GM10248 (cell line): Measurements from ENCODE around the gene TINAGL1.

Experiments used
- CTCF ChIA-PET: fragments of 300-600 bp; sonication (Branson Sonifier 250); formaldehyde crosslinking; extraction: SDS; loops from one replicate; lab custom pipeline; 2021; ENCODE audit warnings: antibody characterized with exemption; lab: Yijun Ruan, JAX
- POLR2A ChIA-PET: fragments of 350-650 bp; sonication (Branson Sonifier 250); formaldehyde crosslinking; extraction: SDS; loops from one replicate; lab custom pipeline; 2020; ENCODE audit warnings: antibody characterized with exemption; lab: Yijun Ruan, JAX
- DNase-seq: peaks from one replicate; pipeline ENCODE4 v3.0.0; 2012; ENCODE audit errors: extremely low spot score
- TF ChIP-seq, protein P1 (sequence below): IDR thresholded peaks from 2 replicates; pipeline ENCODE4 v1.5.1; 2012; ENCODE audit warnings: mild to moderate bottlenecking, low read depth; ENCODE audit errors: extremely low read depth, missing control alignments, control extremely low read depth

TINAGL1 gene

DNA sequence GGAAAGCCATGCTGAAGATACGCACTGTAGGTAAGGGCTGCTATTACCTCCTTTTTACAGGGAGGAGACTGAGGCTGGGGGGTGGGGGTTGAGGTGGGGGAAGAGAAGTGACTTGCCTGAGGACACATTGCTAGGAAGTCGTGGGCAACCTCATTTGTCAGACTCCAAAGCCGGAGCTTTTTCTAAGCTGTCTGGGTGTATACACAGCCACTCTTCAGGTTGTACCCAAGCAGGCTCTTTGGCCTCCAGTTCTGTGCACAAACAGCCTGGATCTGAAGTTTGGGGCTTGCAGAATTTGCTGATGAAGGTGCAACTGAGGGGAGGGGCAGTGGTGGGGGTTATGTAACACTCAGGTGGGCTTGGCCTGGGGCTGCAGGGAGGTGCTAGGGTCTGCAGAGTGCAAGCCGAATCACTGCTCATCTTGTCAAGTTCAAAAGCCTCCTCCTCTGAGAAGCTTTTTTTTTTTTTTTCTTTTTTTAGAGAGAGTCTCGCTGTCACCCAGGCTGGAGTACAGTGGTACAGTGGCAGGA is 16.9 kb downstream of the TINAGL1 start:
- DNase-seq: no peak
- POLR2A ChIA-PET: no interaction called here
- TF ChIP-seq, protein P1, sequence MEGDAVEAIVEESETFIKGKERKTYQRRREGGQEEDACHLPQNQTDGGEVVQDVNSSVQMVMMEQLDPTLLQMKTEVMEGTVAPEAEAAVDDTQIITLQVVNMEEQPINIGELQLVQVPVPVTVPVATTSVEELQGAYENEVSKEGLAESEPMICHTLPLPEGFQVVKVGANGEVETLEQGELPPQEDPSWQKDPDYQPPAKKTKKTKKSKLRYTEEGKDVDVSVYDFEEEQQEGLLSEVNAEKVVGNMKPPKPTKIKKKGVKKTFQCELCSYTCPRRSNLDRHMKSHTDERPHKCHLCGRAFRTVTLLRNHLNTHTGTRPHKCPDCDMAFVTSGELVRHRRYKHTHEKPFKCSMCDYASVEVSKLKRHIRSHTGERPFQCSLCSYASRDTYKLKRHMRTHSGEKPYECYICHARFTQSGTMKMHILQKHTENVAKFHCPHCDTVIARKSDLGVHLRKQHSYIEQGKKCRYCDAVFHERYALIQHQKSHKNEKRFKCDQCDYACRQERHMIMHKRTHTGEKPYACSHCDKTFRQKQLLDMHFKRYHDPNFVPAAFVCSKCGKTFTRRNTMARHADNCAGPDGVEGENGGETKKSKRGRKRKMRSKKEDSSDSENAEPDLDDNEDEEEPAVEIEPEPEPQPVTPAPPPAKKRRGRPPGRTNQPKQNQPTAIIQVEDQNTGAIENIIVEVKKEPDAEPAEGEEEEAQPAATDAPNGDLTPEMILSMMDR: no peak
- CTCF ChIA-PET: interaction anchor here (0.6 to 4.8 kb wide), 13 partner anchors 10 to 198 kb away, joined by 3 to 38 read pairs (median 4); no protein-coding TSS in a partner anchor

- DNase-seq: peak; percentile 77
- CTCF ChIA-PET: interaction anchor here (0.6 to 4.8 kb wide), 17 partner anchors 9 to 411 kb away, joined by 3 to 38 read pairs (median 4); partner anchors contain the start of gene HCRTR1
- TF ChIP-seq, protein P1: peak; percentile 90
- POLR2A ChIA-PET: no interaction called here
These were observed 17.7 kb downstream of the TINAGL1 start for GRCh38 chr1:31593770-31594632.

DNA sequence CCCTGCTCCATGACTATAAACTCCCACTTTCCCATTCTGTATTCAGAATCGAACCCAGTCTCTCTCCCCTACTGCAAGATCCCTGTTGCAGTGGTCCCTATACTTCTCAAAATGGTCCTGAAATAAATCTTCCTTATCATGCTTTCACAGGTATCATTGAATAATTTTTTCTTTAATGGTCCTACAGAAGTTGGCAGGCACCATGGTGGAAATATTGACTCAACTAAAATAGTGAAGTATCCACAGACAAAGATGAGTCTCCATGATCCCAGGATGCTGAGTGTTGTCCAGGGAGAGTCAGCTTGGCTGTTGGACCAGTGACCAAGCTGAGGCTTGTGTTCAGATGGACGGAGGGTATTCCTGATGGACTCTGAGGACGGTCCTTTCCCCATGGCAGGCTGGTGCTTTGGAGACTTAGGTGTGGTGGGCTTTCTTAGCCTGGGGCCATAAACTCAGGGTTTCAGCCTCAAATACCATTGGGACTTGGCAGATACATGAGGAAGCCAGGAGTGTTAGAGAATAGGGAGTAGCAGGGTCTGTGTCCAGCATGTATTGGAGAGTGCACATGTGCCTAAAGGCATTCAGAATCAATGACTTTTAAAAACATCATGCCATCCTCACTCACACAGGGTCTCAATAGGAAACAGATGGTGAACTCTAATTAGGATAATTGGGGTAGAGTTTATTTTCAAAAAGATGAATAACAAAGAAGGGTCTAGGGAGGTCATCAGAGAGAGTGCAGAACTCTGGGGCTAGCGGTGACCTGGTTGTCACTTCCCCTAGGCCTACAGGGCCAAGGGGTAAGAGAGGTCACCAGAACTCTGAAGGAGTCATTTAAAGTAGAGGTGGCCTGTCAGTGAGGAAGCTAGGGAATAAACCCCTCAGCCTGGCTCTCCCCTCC is 19.8 kb downstream of the TINAGL1 start:
- no peak for DNase-seq
- CTCF ChIA-PET: interaction anchor here (0.6 to 2.8 kb wide), 9 partner anchors 9 to 47 kb away, joined by 4 to 8 read pairs (median 4); partner anchors contain the start of gene HCRTR1
- TF ChIP-seq, protein P1: no peak
- POLR2A ChIA-PET: no interaction called here

DNA sequence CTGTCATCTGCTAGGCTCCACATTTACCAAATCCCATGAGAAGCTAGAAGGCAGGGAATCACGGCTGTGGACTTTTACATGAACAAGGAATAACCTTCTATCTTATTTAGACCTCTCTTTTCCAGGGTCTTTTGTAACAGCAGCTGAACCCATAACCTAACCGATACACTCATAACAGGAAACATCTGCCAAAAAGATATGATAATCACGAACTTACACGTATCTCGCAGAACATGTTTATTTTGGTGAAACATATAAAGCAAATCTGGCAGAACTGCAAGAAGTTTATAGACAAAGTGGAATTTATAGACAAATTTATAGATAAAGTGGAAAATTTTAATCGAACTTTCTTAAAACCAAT is 20.4 kb downstream of the TINAGL1 start:
- peak; percentile 24 for DNase-seq
- TF ChIP-seq, protein P1: no peak
- ChIA-PET POLR2A (no interaction called here), CTCF (interaction anchor here (0.6 to 2.8 kb wide), 8 partner anchors 9 to 47 kb away, joined by 4 to 8 read pairs (median 4); partner anchors contain the start of gene HCRTR1)

DNA sequence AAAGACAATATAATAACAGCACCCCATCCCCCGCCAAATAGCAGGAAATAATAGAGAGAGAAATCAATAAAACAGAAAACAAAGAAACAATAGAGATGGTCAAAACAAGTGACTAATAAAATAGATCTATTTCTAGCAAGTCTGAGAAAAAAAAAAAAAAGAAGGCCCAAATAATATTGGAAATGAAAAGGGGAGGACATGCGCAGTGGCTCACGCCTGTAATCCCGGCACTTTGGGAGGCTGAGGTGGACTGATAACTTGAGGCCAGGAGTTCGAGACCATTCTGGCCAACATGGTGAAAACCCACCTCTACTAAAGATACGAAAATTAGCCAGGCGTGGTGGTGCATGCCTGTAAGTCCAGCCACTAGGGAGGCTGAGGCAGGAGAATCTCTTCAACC is 22.7 kb downstream of the TINAGL1 start:
- POLR2A ChIA-PET: no interaction called here
- CTCF ChIA-PET: interaction anchor here (1.0 kb wide), 1 partner anchor 49 kb away, joined by 3 read pairs; no protein-coding TSS in a partner anchor
- DNase-seq: no peak
- TF ChIP-seq, protein P1: no peak

DNA sequence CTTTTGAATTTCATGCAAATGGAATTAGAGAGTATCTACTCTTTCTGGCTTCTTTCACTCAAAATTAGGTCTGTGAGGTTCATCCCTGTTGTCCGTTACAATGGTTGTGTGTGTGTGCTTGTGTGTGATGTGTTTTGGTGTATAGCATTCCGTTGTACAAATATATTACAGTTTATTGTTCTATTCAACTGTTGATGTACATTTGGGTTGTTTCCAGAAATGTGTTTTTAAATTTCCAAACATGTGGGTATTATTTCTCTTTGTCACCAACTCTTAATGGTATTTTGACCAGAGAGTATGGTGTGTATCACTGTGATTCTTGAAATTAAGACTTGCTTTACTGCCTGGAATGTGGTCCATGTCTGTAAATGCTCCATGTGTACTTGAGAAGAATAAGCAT is 24.3 kb downstream of the TINAGL1 start:
- TF ChIP-seq, protein P1: no peak
- CTCF ChIA-PET: interaction anchor here (1.0 to 6.1 kb wide), 3 partner anchors 8 to 51 kb away, joined by 3 to 38 read pairs (median 6); no protein-coding TSS in a partner anchor
- POLR2A ChIA-PET: no interaction called here
- no peak for DNase-seq
